Calu3 (cell line): ENCODE results near the gene OR51F1. TPM values are rescaled to one million over a fixed set of nuclear protein-coding genes. Genes with fewer than 3 reads are reported as not detected.
"Not testable (repeated sequence)": the region's sequence is repeated elsewhere in the genome, so short reads cannot be mapped to it uniquely, and the experiment has no call there.

Experiments
- BruUV-seq: library from RNA; stranded (reverse); fragments of 400-500 nt; replicated peaks from 2 replicates; lab custom pipeline; 2021; lab: Mats Ljungman, UMichigan
- CTCF ChIA-PET: fragments of 300-600 bp; sonication (Branson Sonifier 250); formaldehyde crosslinking; loops from one replicate; lab custom pipeline; 2022; ENCODE audit warnings: antibody characterized with exemption; lab: Charles Lee
- DNase-seq: peaks from one replicate; pipeline ENCODE4 v3.0.0; 2022
- H3K27ac Mint-ChIP-seq: one replicate; pipeline ENCODE4 v1.8.0; 2022; ENCODE audit warnings: mixed read lengths; ENCODE audit not compliant: unreplicated experiment
- H3K27me3 Mint-ChIP-seq: one replicate; pipeline ENCODE4 v1.8.0; 2022; ENCODE audit warnings: mixed read lengths; ENCODE audit not compliant: unreplicated experiment
- H3K36me3 Mint-ChIP-seq: one replicate; pipeline ENCODE4 v1.8.0; 2022; ENCODE audit warnings: mild to moderate bottlenecking, moderate library complexity, mixed read lengths; ENCODE audit not compliant: insufficient read depth, unreplicated experiment
- H3K4me1 Mint-ChIP-seq: one replicate; pipeline ENCODE4 v1.8.0; 2022; ENCODE audit warnings: mild to moderate bottlenecking, low read depth, mixed read lengths; ENCODE audit not compliant: unreplicated experiment
- H3K4me3 Mint-ChIP-seq: one replicate; pipeline ENCODE4 v1.8.0; 2022; ENCODE audit warnings: mild to moderate bottlenecking, low read depth, moderate library complexity, mixed read lengths; ENCODE audit not compliant: unreplicated experiment
- H3K9me3 Mint-ChIP-seq: one replicate; pipeline ENCODE4 v1.8.0; 2022; ENCODE audit warnings: low read depth, mixed read lengths; ENCODE audit not compliant: unreplicated experiment
- intact Hi-C: fragments of 100-400 bp; cut with micrococcal nuclease; formaldehyde crosslinking; loops from one replicate; pipeline ENCODE4 v1.10.0; 2022; ENCODE audit not compliant: unreplicated experiment
- total RNA-seq: library from RNA; stranded (reverse); gene quantifications from 2 replicates; pipeline ENCODE4 v1.2.3, GENCODE V29; 2022
- TF ChIP-seq, protein P1 (sequence below): fragments of 200-600 bp; IDR thresholded peaks from one replicate; pipeline ENCODE4 v1.8.0; 2022; ENCODE audit warnings: antibody characterized with exemption; ENCODE audit not compliant: unreplicated experiment

Gene OR51F1
- total RNA-seq, 1 experiment from 2014 or later: not detected

- TF ChIP-seq, protein P1, sequence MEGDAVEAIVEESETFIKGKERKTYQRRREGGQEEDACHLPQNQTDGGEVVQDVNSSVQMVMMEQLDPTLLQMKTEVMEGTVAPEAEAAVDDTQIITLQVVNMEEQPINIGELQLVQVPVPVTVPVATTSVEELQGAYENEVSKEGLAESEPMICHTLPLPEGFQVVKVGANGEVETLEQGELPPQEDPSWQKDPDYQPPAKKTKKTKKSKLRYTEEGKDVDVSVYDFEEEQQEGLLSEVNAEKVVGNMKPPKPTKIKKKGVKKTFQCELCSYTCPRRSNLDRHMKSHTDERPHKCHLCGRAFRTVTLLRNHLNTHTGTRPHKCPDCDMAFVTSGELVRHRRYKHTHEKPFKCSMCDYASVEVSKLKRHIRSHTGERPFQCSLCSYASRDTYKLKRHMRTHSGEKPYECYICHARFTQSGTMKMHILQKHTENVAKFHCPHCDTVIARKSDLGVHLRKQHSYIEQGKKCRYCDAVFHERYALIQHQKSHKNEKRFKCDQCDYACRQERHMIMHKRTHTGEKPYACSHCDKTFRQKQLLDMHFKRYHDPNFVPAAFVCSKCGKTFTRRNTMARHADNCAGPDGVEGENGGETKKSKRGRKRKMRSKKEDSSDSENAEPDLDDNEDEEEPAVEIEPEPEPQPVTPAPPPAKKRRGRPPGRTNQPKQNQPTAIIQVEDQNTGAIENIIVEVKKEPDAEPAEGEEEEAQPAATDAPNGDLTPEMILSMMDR: no peak
- intact Hi-C loops: no loop called here
- H3K9me3 Mint-ChIP-seq: no peaks in the 10 kb centered on the region
- no peak for DNase-seq
- H3K4me3 Mint-ChIP-seq: no peak overlapping the region
- no peak overlapping the region for H3K27ac Mint-ChIP-seq
- BruUV-seq: no TSS peak
- no peaks in the 10 kb centered on the region for H3K36me3 Mint-ChIP-seq
- H3K27me3 Mint-ChIP-seq: no peaks in the 10 kb centered on the region
- CTCF ChIA-PET: no interaction called here
- H3K4me1 Mint-ChIP-seq: no peaks in the 10 kb centered on the region
Observed at GRCh38 chr11:4740735-4741134, 29.0 kb downstream of the OR51F1 start.

GRCh38 chr11:4727171-4727570, 42.6 kb downstream of the OR51F1 start:
- no peaks in the 10 kb centered on the region for H3K4me1 Mint-ChIP-seq
- no peak overlapping the region for H3K4me3 Mint-ChIP-seq
- intact Hi-C loops: no loop called here
- H3K27me3 Mint-ChIP-seq: no peaks in the 10 kb centered on the region
- H3K27ac Mint-ChIP-seq: no peak overlapping the region
- no peaks in the 10 kb centered on the region for H3K36me3 Mint-ChIP-seq
- TF ChIP-seq, protein P1: no peak
- no peak for DNase-seq
- peaks cover 3% of the 10 kb centered on the region for H3K9me3 Mint-ChIP-seq
- BruUV-seq: no TSS peak
- CTCF ChIA-PET: no interaction called here

GRCh38 chr11:4722616-4723534, 46.9 kb downstream of the OR51F1 start:
- H3K27me3 Mint-ChIP-seq, DNase-seq, intact Hi-C loops, H3K4me1 Mint-ChIP-seq, H3K4me3 Mint-ChIP-seq, H3K36me3 Mint-ChIP-seq, BruUV-seq, H3K9me3 Mint-ChIP-seq, H3K27ac Mint-ChIP-seq: not testable (repeated sequence)
- CTCF ChIA-PET: interaction anchor here (0.6 to 0.7 kb wide), 2 partner anchors 135 to 805 kb away, joined by 4 to 5 read pairs; no protein-coding TSS in a partner anchor

Other genes with a start within 250 kb of the OR51F1 start
- gene OR52M1, start 224.7 kb downstream of the OR51F1 start, total RNA-seq: not detected in 2 replicates
- gene OR52I2, start 188.2 kb downstream of the OR51F1 start, total RNA-seq: not detected in 2 replicates
- not detected in 2 replicates for gene OR52I1, start 175.9 kb downstream of the OR51F1 start, total RNA-seq
- gene TRIM68, start 161.7 kb downstream of the OR51F1 start, total RNA-seq: 12.7 and 14.5 TPM in 2 replicates
- gene OR51D1, start 132.5 kb downstream of the OR51F1 start, total RNA-seq: not detected in 2 replicates
- gene OR51E1, start 126.0 kb downstream of the OR51F1 start, total RNA-seq: not detected in 2 replicates
- gene OR51E2, start 72.1 kb downstream of the OR51F1 start, total RNA-seq: not detected in 2 replicates
- not detected in 2 replicates for gene MMP26, start 65.2 kb downstream of the OR51F1 start, total RNA-seq
- gene OR52R1, start 34.4 kb upstream of the OR51F1 start, total RNA-seq: not detected in 2 replicates
- gene OR51F2, start 51.4 kb upstream of the OR51F1 start, total RNA-seq: not detected in 2 replicates
- not detected in 2 replicates for gene OR51S1, start 79.3 kb upstream of the OR51F1 start, total RNA-seq
- gene OR51T1, start 112.0 kb upstream of the OR51F1 start, total RNA-seq: not detected in 2 replicates
- gene OR51A7, start 133.8 kb upstream of the OR51F1 start, total RNA-seq: not detected in 2 replicates
- not detected in 2 replicates for gene OR51G2, start 149.4 kb upstream of the OR51F1 start, total RNA-seq
- gene OR51G1, start 154.4 kb upstream of the OR51F1 start, total RNA-seq: not detected in 2 replicates
- not detected in 2 replicates for gene OR51A4, start 177.7 kb upstream of the OR51F1 start, total RNA-seq
- gene OR51A2, start 185.8 kb upstream of the OR51F1 start, total RNA-seq: not detected in 2 replicates
- not detected in 2 replicates for gene OR51L1, start 224.9 kb upstream of the OR51F1 start, total RNA-seq